ENCODE results near the gene PITPNB. TPM values are rescaled to one million over a fixed set of nuclear protein-coding genes. Genes with fewer than 3 reads are reported as not detected.

Gene PITPNB
- total and polyA plus RNA-seq, 9 donors: 18.2 to 56.2 (median 42.4) TPM

GRCh38 chr22:27881421-27881820, 37.6 kb downstream of the PITPNB start:
- 43% methylated on average over 2 of the region's 3 CpGs for WGBS (ENCODE audit: insufficient coverage)
- Histone ChIP-seq H3K27ac (ENCODE audit: low read length) (peak overlapping the region; percentile 52), H3K4me3 (ENCODE audit: low read length) (no peak overlapping the region), H3K27me3 (ENCODE audit: control insufficient read depth, insufficient read depth, low read length) (no peaks in the 10 kb centered on the region), H3K9me3 (replicated peaks; ENCODE audit: control insufficient read depth, low read depth, low read length) (no peaks in the 10 kb centered on the region), H3K36me3 (ENCODE audit: control insufficient read depth, insufficient read depth, low read length) (peaks cover 19% of the 10 kb centered on the region), H3K4me1 (ENCODE audit: control insufficient read depth, insufficient read depth, low read length) (peaks cover 9% of the 10 kb centered on the region)
- DNase-seq: peak; percentile 54

GRCh38 chr22:27880778-27881394, 38.2 kb downstream of the PITPNB start:
- H3K27me3 ChIP-seq (ENCODE audit: control insufficient read depth, insufficient read depth, low read length): no peaks in the 10 kb centered on the region
- 80% methylated on average over 1 of the region's 6 CpGs for WGBS (ENCODE audit: insufficient coverage)
- peak; percentile 89 for DNase-seq
- no peaks in the 10 kb centered on the region for H3K9me3 ChIP-seq (replicated peaks; ENCODE audit: control insufficient read depth, low read depth, low read length)
- peaks cover 18% of the 10 kb centered on the region for H3K36me3 ChIP-seq (ENCODE audit: control insufficient read depth, insufficient read depth, low read length)
- peaks cover 9% of the 10 kb centered on the region for H3K4me1 ChIP-seq (ENCODE audit: control insufficient read depth, insufficient read depth, low read length)
- peak overlapping the region; percentile 52 for H3K27ac ChIP-seq (ENCODE audit: low read length)
- no peak overlapping the region for H3K4me3 ChIP-seq (ENCODE audit: low read length)

GRCh38 chr22:27879923-27880322, 39.1 kb downstream of the PITPNB start:
- H3K27ac ChIP-seq (ENCODE audit: low read length): no peak overlapping the region

GRCh38 chr22:27878541-27878940, 40.5 kb downstream of the PITPNB start:
- H3K27ac ChIP-seq (ENCODE audit: low read length): no peak overlapping the region
- H3K36me3 ChIP-seq (ENCODE audit: control insufficient read depth, insufficient read depth, low read length): peaks cover 14% of the 10 kb centered on the region
- H3K4me1 ChIP-seq (ENCODE audit: control insufficient read depth, insufficient read depth, low read length): peaks cover 11% of the 10 kb centered on the region
- DNase-seq: no peak
- H3K27me3 ChIP-seq (ENCODE audit: control insufficient read depth, insufficient read depth, low read length): no peaks in the 10 kb centered on the region
- no peak overlapping the region for H3K4me3 ChIP-seq (ENCODE audit: low read length)
- no peaks in the 10 kb centered on the region for H3K9me3 ChIP-seq (replicated peaks; ENCODE audit: control insufficient read depth, low read depth, low read length)

More at GRCh38 chr22:27879923-27880322, 39.1 kb downstream of the PITPNB start:
- WGBS (ENCODE audit: insufficient coverage): no CpG with 5 or more reads among the region's 1 CpG
- Histone ChIP-seq H3K9me3 (replicated peaks; ENCODE audit: control insufficient read depth, low read depth, low read length) (no peaks in the 10 kb centered on the region), H3K4me1 (ENCODE audit: control insufficient read depth, insufficient read depth, low read length) (peaks cover 9% of the 10 kb centered on the region), H3K4me3 (ENCODE audit: low read length) (no peak overlapping the region), H3K27me3 (ENCODE audit: control insufficient read depth, insufficient read depth, low read length) (no peaks in the 10 kb centered on the region), H3K36me3 (ENCODE audit: control insufficient read depth, insufficient read depth, low read length) (peaks cover 16% of the 10 kb centered on the region)
- no peak for DNase-seq

GRCh38 chr22:27877501-27877900, 41.6 kb downstream of the PITPNB start:
- peak; percentile 41 for DNase-seq
- Histone ChIP-seq H3K36me3 (ENCODE audit: control insufficient read depth, insufficient read depth, low read length) (peaks cover 15% of the 10 kb centered on the region), H3K9me3 (replicated peaks; ENCODE audit: control insufficient read depth, low read depth, low read length) (no peaks in the 10 kb centered on the region), H3K4me3 (ENCODE audit: low read length) (no peak overlapping the region), H3K27ac (ENCODE audit: low read length) (no peak overlapping the region), H3K4me1 (ENCODE audit: control insufficient read depth, insufficient read depth, low read length) (peaks cover 12% of the 10 kb centered on the region), H3K27me3 (ENCODE audit: control insufficient read depth, insufficient read depth, low read length) (no peaks in the 10 kb centered on the region)
- no CpG with 5 or more reads among the region's 2 CpGs for WGBS (ENCODE audit: insufficient coverage)

- H3K9me3 ChIP-seq (replicated peaks; ENCODE audit: control insufficient read depth, low read depth, low read length): no peaks in the 10 kb centered on the region
- H3K27ac ChIP-seq (ENCODE audit: low read length): peak overlapping the region; percentile 29
- no peaks in the 10 kb centered on the region for H3K27me3 ChIP-seq (ENCODE audit: control insufficient read depth, insufficient read depth, low read length)
- H3K36me3 ChIP-seq (ENCODE audit: control insufficient read depth, insufficient read depth, low read length): peaks cover 16% of the 10 kb centered on the region
- peak; percentile 63 for DNase-seq
- no peak overlapping the region for H3K4me3 ChIP-seq (ENCODE audit: low read length)
- WGBS (ENCODE audit: insufficient coverage): no CpG with 5 or more reads among the region's 1 CpG
- peaks cover 12% of the 10 kb centered on the region for H3K4me1 ChIP-seq (ENCODE audit: control insufficient read depth, insufficient read depth, low read length)
Observed at GRCh38 chr22:27876684-27877083, 42.4 kb downstream of the PITPNB start.

GRCh38 chr22:27875951-27876350, 43.1 kb downstream of the PITPNB start:
- no peaks in the 10 kb centered on the region for H3K9me3 ChIP-seq (replicated peaks; ENCODE audit: control insufficient read depth, low read depth, low read length)
- peaks cover 10% of the 10 kb centered on the region for H3K4me1 ChIP-seq (ENCODE audit: control insufficient read depth, insufficient read depth, low read length)
- no peak overlapping the region for H3K27ac ChIP-seq (ENCODE audit: low read length)
- WGBS (ENCODE audit: insufficient coverage): no CpG with 5 or more reads among the region's 2 CpGs
- no peak overlapping the region for H3K4me3 ChIP-seq (ENCODE audit: low read length)
- peaks cover 19% of the 10 kb centered on the region for H3K36me3 ChIP-seq (ENCODE audit: control insufficient read depth, insufficient read depth, low read length)
- no peak for DNase-seq
- H3K27me3 ChIP-seq (ENCODE audit: control insufficient read depth, insufficient read depth, low read length): no peaks in the 10 kb centered on the region

GRCh38 chr22:27874764-27875163, 44.3 kb downstream of the PITPNB start:
- Histone ChIP-seq H3K9me3 (replicated peaks; ENCODE audit: control insufficient read depth, low read depth, low read length) (no peaks in the 10 kb centered on the region), H3K27me3 (ENCODE audit: control insufficient read depth, insufficient read depth, low read length) (no peaks in the 10 kb centered on the region), H3K4me1 (ENCODE audit: control insufficient read depth, insufficient read depth, low read length) (peaks cover 10% of the 10 kb centered on the region), H3K36me3 (ENCODE audit: control insufficient read depth, insufficient read depth, low read length) (peaks cover 29% of the 10 kb centered on the region), H3K4me3 (ENCODE audit: low read length) (no peak overlapping the region), H3K27ac (ENCODE audit: low read length) (no peak overlapping the region)
- no CpG with 5 or more reads among the region's 3 CpGs for WGBS (ENCODE audit: insufficient coverage)
- DNase-seq: no peak

GRCh38 chr22:27874185-27874584, 44.9 kb downstream of the PITPNB start:
- no peak for DNase-seq
- H3K36me3 ChIP-seq (ENCODE audit: control insufficient read depth, insufficient read depth, low read length): peaks cover 31% of the 10 kb centered on the region
- no peak overlapping the region for H3K4me3 ChIP-seq (ENCODE audit: low read length)
- peaks cover 10% of the 10 kb centered on the region for H3K4me1 ChIP-seq (ENCODE audit: control insufficient read depth, insufficient read depth, low read length)
- H3K27ac ChIP-seq (ENCODE audit: low read length): no peak overlapping the region
- H3K9me3 ChIP-seq (replicated peaks; ENCODE audit: control insufficient read depth, low read depth, low read length): no peaks in the 10 kb centered on the region
- H3K27me3 ChIP-seq (ENCODE audit: control insufficient read depth, insufficient read depth, low read length): no peaks in the 10 kb centered on the region
- no CpG with 5 or more reads among the region's 6 CpGs for WGBS (ENCODE audit: insufficient coverage)

GRCh38 chr22:27873472-27873871, 45.6 kb downstream of the PITPNB start:
- peaks cover 10% of the 10 kb centered on the region for H3K4me1 ChIP-seq (ENCODE audit: control insufficient read depth, insufficient read depth, low read length)
- H3K27me3 ChIP-seq (ENCODE audit: control insufficient read depth, insufficient read depth, low read length): no peaks in the 10 kb centered on the region
- peaks cover 31% of the 10 kb centered on the region for H3K36me3 ChIP-seq (ENCODE audit: control insufficient read depth, insufficient read depth, low read length)
- no peak overlapping the region for H3K4me3 ChIP-seq (ENCODE audit: low read length)
- H3K27ac ChIP-seq (ENCODE audit: low read length): no peak overlapping the region
- WGBS (ENCODE audit: insufficient coverage): 55% methylated on average over 2 of the region's 2 CpGs
- no peaks in the 10 kb centered on the region for H3K9me3 ChIP-seq (replicated peaks; ENCODE audit: control insufficient read depth, low read depth, low read length)
- peak; percentile 33 for DNase-seq

- H3K36me3 ChIP-seq (ENCODE audit: control insufficient read depth, insufficient read depth, low read length): peaks cover 31% of the 10 kb centered on the region
- H3K27me3 ChIP-seq (ENCODE audit: control insufficient read depth, insufficient read depth, low read length): no peaks in the 10 kb centered on the region
- no peak overlapping the region for H3K27ac ChIP-seq (ENCODE audit: low read length)
- DNase-seq: no peak
- WGBS (ENCODE audit: insufficient coverage): no CpG with 5 or more reads among the region's 1 CpG
- H3K4me3 ChIP-seq (ENCODE audit: low read length): no peak overlapping the region
- peaks cover 7% of the 10 kb centered on the region for H3K4me1 ChIP-seq (ENCODE audit: control insufficient read depth, insufficient read depth, low read length)
- no peaks in the 10 kb centered on the region for H3K9me3 ChIP-seq (replicated peaks; ENCODE audit: control insufficient read depth, low read depth, low read length)
Observed at GRCh38 chr22:27872488-27872887, 46.6 kb downstream of the PITPNB start.

All from muscle of leg (tissue), 11 donors.